ENCODE results near the gene KY.

KY gene

DNA sequence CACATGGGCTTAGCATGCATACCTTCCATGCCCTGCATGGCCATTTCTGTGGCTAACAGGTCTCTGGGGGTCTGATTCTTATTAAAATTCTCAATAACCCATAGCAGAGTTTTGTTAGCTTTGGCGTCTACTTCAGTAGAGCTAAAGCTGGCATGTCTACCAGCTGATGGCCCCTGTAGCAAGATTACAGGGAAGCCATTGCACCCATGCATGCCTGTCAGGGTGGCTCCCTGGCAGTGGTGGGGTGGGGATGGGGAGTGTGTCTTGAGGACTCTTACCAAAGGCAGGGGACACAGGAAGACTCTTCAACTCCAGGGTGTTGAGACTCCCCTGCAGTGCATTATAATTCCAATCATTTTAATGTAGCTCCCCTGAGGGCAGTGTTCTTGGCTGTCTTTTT is 4.7 kb downstream of the KY start:
- no peaks in the 10 kb centered on the region for H3K9me2 ChIP-seq (replicated peaks; ENCODE audit: insufficient read depth, low read length)
- H4K20me1 ChIP-seq (ENCODE audit: insufficient read depth, low read length), result no peaks in the 10 kb centered on the region
- no peak overlapping the region for H3K4me3 ChIP-seq (ENCODE audit: low read length)
- no peaks in the 10 kb centered on the region for H3K9me3 ChIP-seq (replicated peaks; ENCODE audit: insufficient read depth, low read length)
- H3K4me2 ChIP-seq (ENCODE audit: low read depth, low read length), result no peak overlapping the region
- H3K79me2 ChIP-seq (ENCODE audit: low read length), result no peaks in the 10 kb centered on the region
- no peak overlapping the region for H3K27ac ChIP-seq (ENCODE audit: low read length)
- no peak overlapping the region for H2AFZ ChIP-seq (ENCODE audit: low read length)
- H3K4me1 ChIP-seq (ENCODE audit: low read length), result 0 out of 2 replicates have a peak, but pooled peaks cover 4% of the 10 kb centered on the region
- no peaks in the 10 kb centered on the region for H3K27me3 ChIP-seq (replicated peaks; ENCODE audit: insufficient read depth, low read length)
- H3F3A ChIP-seq (ENCODE audit: insufficient read depth, low read length), result peaks cover 1% of the 10 kb centered on the region; the same call in 1 of the 2 replicates
- TF ChIP-seq, protein P1, sequence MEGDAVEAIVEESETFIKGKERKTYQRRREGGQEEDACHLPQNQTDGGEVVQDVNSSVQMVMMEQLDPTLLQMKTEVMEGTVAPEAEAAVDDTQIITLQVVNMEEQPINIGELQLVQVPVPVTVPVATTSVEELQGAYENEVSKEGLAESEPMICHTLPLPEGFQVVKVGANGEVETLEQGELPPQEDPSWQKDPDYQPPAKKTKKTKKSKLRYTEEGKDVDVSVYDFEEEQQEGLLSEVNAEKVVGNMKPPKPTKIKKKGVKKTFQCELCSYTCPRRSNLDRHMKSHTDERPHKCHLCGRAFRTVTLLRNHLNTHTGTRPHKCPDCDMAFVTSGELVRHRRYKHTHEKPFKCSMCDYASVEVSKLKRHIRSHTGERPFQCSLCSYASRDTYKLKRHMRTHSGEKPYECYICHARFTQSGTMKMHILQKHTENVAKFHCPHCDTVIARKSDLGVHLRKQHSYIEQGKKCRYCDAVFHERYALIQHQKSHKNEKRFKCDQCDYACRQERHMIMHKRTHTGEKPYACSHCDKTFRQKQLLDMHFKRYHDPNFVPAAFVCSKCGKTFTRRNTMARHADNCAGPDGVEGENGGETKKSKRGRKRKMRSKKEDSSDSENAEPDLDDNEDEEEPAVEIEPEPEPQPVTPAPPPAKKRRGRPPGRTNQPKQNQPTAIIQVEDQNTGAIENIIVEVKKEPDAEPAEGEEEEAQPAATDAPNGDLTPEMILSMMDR (IDR thresholded peaks at IDR 0.05; ENCODE audit: low read length), result no peak
- TF ChIP-seq EZH2phosphoT487 (IDR thresholded peaks at IDR 0.05; ENCODE audit: low read length), result no peak
- no peak for TF ChIP-seq EZH2 (optimal IDR thresholded peaks at IDR 0.05; ENCODE audit: low read depth, low read length)
- no peaks in the 10 kb centered on the region for H3K36me3 ChIP-seq (replicated peaks; ENCODE audit: insufficient read depth, low read length)
- H3K9ac ChIP-seq (ENCODE audit: low read length), result no peak overlapping the region
- no peak for DNase-seq

DNA sequence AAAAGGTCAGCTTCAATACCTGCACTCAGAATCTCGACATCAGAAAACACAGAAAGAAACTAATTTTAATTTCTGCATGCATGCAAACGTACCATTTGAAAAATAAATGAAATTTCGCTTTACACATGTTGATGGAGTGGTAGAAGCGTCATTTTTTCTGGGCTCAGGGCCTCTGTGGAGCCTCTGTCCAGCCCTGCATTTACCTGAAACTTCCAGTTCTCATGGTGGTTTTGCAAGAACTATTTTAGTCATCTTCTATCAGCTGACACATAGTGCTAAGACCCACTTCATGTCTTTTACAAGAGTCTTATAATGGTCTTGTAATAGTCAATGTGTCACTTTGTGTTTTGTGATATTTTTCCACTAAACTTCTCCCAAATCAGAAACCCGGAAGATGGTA is 5.3 kb downstream of the KY start:
- H3K27ac ChIP-seq (ENCODE audit: low read length), result no peak overlapping the region
- no peaks in the 10 kb centered on the region for H3F3A ChIP-seq (ENCODE audit: insufficient read depth, low read length)
- no peak overlapping the region for H3K9ac ChIP-seq (ENCODE audit: low read length)
- H3K9me3 ChIP-seq (replicated peaks; ENCODE audit: insufficient read depth, low read length), result no peaks in the 10 kb centered on the region
- H3K4me3 ChIP-seq (ENCODE audit: low read length), result no peak overlapping the region
- H3K36me3 ChIP-seq (replicated peaks; ENCODE audit: insufficient read depth, low read length), result no peaks in the 10 kb centered on the region
- H3K4me2 ChIP-seq (ENCODE audit: low read depth, low read length), result no peak overlapping the region
- H3K4me1 ChIP-seq (ENCODE audit: low read length), result 0 out of 2 replicates have a peak, but pooled peaks cover 4% of the 10 kb centered on the region
- no peaks in the 10 kb centered on the region for H4K20me1 ChIP-seq (ENCODE audit: insufficient read depth, low read length)
- no peaks in the 10 kb centered on the region for H3K27me3 ChIP-seq (replicated peaks; ENCODE audit: insufficient read depth, low read length)
- DNase-seq, result no peak
- H3K9me2 ChIP-seq (replicated peaks; ENCODE audit: insufficient read depth, low read length), result no peaks in the 10 kb centered on the region
- no peaks in the 10 kb centered on the region for H3K79me2 ChIP-seq (ENCODE audit: low read length)
- no peak overlapping the region for H2AFZ ChIP-seq (ENCODE audit: low read length)
- TF ChIP-seq, protein P1 (IDR thresholded peaks at IDR 0.05; ENCODE audit: low read length), result no peak
- TF ChIP-seq EZH2phosphoT487 (IDR thresholded peaks at IDR 0.05; ENCODE audit: low read length) (no peak), EZH2 (optimal IDR thresholded peaks at IDR 0.05; ENCODE audit: low read depth, low read length) (no peak)

DNA sequence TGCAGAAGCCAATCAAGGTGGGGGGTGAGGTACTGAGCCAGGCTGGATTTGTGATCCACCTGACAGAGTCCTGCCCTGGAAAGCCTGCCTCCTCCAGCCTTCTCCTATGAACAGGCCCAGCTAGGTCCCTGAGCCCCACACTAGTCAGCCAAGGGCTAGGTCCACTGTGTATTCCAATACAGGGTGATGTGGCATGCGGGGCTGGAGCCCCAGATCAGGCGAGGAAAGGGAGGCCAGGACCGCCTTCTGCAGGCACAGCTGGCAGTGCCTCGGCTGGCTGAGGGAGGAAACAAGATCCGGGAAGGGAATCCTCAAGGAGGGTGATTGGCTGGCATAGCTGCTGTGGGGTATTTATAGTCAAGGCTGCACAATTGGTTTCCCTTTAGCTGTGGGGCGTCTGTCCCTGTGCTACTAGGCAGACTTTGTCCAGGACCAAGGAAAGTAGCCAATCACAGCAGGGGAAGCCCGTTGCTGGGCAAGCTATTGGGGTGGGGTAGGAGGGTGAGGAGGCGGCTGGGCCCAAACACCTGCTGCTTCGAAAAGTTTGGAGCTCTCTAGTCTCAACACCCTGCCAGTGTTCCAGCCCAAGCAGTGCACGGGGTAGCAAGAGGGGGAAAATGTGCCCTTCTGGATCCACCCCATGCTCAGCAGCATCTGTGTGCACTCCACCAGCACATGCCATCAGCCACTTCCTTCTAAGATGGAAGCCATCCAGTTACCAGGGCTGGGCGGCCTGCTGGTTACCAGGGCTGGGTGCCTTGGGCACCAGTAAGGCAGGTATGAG is 5.9 kb downstream of the KY start:
- Histone ChIP-seq H3K27ac (ENCODE audit: low read length) (no peak overlapping the region), H3K27me3 (replicated peaks; ENCODE audit: insufficient read depth, low read length) (no peaks in the 10 kb centered on the region)
- DNase-seq, result no peak

More for the DNA sequence above, 5.9 kb downstream of the KY start:
- H3K9me3 ChIP-seq (replicated peaks; ENCODE audit: insufficient read depth, low read length), result no peaks in the 10 kb centered on the region
- no peak overlapping the region for H3K4me2 ChIP-seq (ENCODE audit: low read depth, low read length)
- H3K4me1 ChIP-seq (ENCODE audit: low read length), result 0 out of 2 replicates have a peak, but pooled peaks cover 4% of the 10 kb centered on the region
- TF ChIP-seq EZH2 (optimal IDR thresholded peaks at IDR 0.05; ENCODE audit: low read depth, low read length) (no peak), EZH2phosphoT487 (IDR thresholded peaks at IDR 0.05; ENCODE audit: low read length) (no peak)
- TF ChIP-seq, protein P1 (IDR thresholded peaks at IDR 0.05; ENCODE audit: low read length), result no peak
- no peaks in the 10 kb centered on the region for H3F3A ChIP-seq (ENCODE audit: insufficient read depth, low read length)
- H3K4me3 ChIP-seq (ENCODE audit: low read length), result no peak overlapping the region
- no peak overlapping the region for H2AFZ ChIP-seq (ENCODE audit: low read length)
- H4K20me1 ChIP-seq (ENCODE audit: insufficient read depth, low read length), result no peaks in the 10 kb centered on the region
- no peaks in the 10 kb centered on the region for H3K9me2 ChIP-seq (replicated peaks; ENCODE audit: insufficient read depth, low read length)
- no peak overlapping the region for H3K9ac ChIP-seq (ENCODE audit: low read length)
- H3K79me2 ChIP-seq (ENCODE audit: low read length), result no peaks in the 10 kb centered on the region
- H3K36me3 ChIP-seq (replicated peaks; ENCODE audit: insufficient read depth, low read length), result no peaks in the 10 kb centered on the region
